Fibroblast of skin of left biceps (primary cell): Measurements from ENCODE around the gene DHRS12.
"Not testable (repeated sequence)": the region's sequence is repeated elsewhere in the genome, so short reads cannot be mapped to it uniquely, and the experiment has no call there.

ENCODE experiments used
- DNase-seq, 2 experiments: peaks; one replicate each; pipeline ENCODE4 v3.0.0-alpha.2; 2013; ENCODE audit warnings: low read depth in 2 of 2

The DHRS12 gene

GRCh38 chr13:51827254-51827653, 23.3 kb upstream of the DHRS12 start:
- no peak for DNase-seq

- no peak for DNase-seq
Measured at GRCh38 chr13:51826606-51827005, 22.6 kb upstream of the DHRS12 start.

DNA sequence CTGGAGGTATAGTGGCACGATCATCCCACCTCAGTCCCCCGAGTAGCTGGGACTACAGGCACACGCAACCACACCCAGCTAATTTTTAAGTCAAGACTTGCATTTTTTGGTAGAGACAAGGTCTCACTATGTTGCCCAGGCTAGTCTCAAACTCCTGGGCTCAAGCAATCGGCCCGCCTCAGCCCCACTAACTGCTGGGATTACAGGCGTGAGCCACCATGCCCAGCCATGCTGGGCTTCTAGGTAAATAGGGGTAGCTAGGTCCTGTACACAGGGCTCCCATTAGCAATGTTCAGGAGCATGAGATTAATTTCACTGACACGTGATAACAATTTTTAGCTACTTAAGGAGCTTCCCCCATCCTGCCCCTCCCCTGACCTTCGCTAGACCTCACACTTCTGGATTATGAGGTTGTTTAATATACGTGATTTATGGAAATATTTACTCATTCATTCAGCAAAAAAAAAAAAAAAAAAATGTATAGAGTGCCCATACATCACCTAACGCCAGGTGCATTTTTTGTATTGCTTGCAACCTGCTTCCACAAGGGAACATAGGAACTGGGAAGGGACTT, 21.8 kb upstream of the DHRS12 start:
- DNase-seq, result no peak

DNA sequence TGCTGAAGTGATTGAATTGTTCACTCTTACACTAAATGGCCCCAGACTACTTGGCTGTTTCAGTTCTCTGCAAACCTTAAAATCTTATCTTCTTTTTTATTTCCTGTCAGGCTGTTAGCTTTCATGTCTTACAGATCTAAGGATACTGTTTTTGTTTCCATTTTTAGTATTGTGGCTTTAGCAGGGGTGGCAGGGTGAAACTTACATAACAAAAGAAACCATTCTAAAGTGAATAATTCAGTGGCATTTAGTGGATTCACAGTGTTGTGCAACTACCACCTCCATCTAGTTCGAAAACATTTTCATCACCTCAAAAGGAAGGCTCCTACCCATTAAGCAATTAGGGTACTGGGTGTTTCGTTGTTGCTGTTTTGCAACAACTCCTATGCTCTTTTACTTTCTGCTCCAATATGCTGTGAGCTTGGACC, 21.2 kb upstream of the DHRS12 start:
- no peak for DNase-seq

GRCh38 chr13:51824712-51825111, 20.7 kb upstream of the DHRS12 start:
- not testable (repeated sequence) for DNase-seq

GRCh38 chr13:51823863-51824262, 19.9 kb upstream of the DHRS12 start:
- no peak for DNase-seq

- DNase-seq, result no peak
Measured at GRCh38 chr13:51823359-51823758, 19.4 kb upstream of the DHRS12 start.

GRCh38 chr13:51822106-51822815, 18.3 kb upstream of the DHRS12 start:
- DNase-seq, result no peak

DNA sequence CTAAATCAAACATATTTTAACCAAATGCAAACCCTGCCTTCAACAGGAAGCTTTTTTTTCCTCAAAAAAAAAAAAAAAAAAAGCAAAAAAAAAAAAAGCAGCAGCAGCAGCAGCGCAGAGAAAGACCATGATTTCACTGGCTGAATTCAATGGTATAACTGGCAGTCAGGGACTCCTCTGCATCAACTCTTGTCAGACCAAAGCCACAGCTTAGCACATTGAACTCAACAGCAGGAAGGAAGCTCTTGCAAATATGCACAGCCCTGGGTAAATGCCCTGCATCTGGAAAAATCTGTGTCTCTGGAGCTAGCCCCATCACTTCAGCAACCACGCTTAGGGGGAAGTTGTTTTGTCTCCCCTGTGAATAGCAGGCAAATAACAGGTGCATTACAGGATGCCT, 17.6 kb upstream of the DHRS12 start:
- DNase-seq, result no peak

- DNase-seq, result no peak
Measured at GRCh38 chr13:51820016-51820597, 16.1 kb upstream of the DHRS12 start.

DNA sequence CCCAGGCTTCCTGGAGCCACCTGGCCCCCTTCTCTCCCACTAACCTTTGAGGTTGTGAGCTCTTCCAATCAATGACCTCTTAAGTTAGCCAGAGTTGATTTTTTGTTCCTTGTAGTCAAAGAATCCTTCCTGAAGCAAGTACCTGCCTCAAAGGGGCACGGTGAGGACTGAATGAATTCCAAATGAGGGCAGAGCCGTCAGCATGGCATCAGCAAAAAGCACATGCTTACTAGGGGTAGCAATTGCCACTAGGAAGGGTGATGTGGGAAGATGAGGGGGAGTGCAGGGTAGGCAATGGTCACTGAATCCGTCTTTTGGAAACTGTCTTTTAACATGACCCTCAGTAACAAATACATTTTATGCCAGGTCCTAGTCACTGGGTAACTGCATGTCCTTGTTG, 15.6 kb upstream of the DHRS12 start:
- DNase-seq, result no peak

DNA sequence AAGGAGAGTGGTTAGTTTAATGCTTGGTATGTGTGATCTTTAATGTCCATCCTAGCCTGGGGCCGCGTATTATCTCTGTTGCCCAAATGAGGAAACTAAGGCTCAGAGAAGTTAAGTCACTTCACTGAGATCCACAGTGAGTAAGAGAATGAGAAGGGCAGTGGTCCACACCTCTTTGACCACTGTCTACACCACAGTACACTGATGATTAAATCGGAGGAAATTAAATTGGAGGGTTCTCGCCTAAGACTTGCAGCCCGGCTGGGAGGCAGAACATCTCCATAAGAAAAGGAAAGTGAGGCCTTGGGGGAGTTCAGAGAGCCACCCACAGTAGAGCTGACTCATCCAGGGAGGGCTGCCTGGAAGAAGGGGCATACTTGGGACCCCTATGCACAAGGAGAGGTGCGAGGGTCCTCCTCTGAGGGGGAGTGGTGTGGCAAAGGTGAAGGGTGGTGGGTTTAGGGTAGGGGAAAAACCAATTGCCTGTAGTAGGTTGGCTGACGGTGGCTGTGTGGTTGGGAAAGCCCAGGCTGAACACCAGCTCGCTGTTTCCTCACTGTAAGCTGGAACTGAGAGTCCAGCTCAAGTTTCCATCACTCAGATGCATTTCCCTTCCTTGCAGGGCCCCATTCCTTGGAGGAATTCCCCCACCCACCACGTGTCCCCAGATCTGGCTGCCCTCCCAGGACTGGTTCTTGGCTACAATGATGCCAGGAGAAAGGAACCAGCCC, 15.0 kb upstream of the DHRS12 start:
- no peak for DNase-seq

DNA sequence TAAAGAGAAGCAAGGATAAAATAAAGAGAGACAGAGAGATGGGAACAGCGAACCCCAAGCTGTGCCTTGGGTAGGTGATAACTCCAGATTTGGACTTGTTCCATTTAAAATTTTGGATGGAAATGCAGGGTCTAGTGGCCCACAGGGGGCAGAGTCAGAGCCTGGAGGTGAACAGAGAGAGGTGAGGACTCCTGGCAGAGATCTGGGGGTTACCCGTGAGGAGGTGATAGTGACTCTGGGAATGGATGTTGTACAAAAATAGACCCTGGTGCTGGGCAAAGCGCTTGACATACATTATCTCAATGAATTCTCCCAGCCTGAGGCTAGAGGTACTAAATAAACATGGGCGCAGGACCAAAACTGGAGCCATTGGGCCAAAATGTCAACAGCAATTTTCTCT, 14.3 kb upstream of the DHRS12 start:
- DNase-seq, result no peak

DNA sequence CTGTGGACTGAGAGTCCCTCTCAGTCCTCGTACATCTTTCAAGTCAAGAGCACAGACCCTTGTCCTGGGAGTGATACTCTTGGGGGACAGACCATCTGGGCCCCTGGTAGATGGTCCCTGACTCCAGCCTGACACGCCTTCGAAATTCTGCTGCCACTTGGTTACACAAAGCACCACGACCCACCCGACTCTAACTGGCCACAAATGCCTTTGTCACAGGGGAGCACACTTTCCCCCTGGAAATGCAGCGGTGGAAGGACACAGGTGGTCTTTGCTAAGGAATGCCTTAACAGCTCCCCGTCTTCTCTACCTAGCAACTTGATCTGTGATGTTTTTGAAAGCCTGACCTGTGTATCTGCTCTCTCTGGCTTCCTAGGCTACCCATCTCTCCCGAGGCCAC, 13.8 kb upstream of the DHRS12 start:
- no peak for DNase-seq

DNA sequence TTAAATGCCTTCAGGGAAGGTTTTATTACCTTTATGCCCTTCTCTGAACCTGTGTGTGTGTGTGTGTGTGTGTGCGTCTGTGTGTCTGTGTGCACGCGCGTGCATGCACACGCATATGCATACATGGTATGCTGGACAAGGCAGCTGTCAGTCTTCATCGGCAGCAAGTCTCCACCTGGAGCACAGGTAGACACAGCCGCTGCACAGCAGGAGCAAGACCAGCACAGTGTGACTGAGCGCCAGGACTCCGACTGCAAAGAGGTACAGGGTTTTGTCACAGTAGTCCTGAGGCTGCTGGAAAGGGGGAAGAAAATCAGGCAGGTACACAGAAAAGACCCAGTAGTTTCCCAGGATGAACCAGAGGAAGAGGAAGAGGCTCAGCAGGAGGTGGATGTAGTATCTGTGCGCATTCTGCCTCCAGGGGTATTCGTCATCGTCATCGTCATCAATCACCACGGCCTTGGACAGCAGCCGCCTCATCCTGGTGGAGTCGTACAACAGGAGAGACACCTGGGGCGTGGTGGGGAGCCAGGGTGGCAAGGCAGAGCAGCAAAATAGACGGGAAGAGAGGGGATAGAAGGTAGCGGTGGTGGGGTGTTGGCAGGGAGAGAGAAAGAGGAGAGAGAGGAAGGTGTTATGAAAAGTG, 12.8 kb upstream of the DHRS12 start:
- no peak for DNase-seq

GRCh38 chr13:51815848-51816247, 11.9 kb upstream of the DHRS12 start:
- DNase-seq, result no peak

GRCh38 chr13:51814825-51815650, 11.1 kb upstream of the DHRS12 start:
- no peak for DNase-seq

DNA sequence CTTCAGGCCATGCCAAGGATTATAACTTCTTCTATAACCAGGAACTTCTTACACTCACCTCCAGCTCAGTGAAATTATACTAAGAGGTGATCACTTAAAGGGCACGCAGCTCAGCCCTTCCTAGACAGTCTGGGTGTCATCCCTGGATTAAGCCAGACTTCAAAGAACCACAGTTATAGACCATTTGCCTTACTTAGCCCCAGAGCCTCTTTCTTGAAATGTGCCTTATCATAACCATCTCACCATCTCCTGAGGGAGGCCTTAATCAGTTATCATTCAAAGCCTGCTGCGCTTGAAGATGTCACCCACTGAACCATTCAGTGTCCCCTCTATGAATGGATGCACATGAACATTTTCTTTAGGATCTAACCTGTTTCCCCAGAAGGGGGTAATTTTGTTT, 10.1 kb upstream of the DHRS12 start:
- no peak for DNase-seq

DNA sequence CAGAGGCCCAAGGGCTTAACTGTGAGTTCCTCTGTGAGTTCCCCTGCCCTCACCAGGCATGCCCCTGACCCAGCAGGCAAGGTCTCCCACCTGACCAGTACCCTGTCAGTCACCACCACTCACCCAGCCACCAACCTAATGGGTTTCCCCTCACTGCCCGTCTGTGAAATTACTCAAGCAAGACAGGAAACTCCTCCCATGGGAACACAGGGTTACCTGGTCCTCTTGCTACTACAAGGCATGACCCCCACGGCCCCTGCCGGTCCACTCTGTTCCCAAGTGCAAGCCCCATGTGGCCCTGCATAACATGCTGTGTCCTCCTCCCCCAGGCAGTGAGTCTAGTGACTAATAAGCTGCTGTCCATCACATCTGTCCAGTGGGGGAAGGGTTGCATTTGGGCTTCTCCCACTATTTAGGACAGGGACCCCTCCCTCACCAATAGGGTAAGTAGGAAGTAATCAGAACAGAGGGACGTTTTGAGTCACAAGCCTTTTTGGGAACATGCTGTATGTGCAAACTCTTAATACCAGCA, 8.0 kb upstream of the DHRS12 start:
- DNase-seq, result no peak

GRCh38 chr13:51811046-51811445, 7.1 kb upstream of the DHRS12 start:
- DNase-seq, result no peak

DNA sequence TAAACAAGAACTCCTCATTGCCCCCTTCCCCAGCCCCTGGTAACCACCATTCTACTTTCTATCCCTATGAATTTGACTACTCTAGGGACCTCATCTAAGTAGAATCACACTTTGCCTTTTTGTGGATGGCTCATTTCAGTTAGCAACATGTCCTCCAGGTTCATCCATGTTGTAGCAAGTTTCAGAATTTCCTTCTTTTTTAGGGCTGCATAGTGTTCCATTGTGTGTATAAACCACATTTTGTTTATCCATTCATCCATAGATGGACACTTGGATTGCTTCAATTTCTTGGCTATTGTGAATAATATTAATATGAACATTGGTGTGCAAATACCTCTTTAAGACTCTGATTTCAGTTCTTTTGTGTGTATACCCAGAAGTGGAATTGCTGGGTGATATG, 4.8 kb upstream of the DHRS12 start:
- no peak for DNase-seq
